ENCODE measurements around the gene PLCZ1.
"Not testable (repeated sequence)": the region's sequence is repeated elsewhere in the genome, so short reads cannot be mapped to it uniquely, and the experiment has no call there.

PLCZ1 gene

DNA sequence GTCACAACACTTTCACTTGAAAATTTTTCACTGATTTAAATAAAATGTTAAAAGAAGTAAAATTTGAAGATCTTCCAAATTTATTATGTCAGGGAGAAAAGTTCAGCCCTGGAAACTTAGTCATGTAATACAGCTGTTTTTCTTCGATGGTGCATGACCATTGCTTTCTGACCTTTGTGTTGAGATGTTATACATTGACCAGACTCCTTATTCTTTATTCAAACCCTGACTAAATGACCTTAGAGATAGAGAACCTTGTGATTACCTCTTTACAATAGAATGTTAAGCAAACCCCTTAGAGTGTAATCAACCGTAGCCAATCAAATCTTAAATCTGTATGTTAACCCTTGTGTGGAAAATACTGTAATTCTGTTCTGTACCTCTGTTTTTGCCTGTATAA is 34.5 kb downstream of the PLCZ1 start:
- in situ Hi-C loops (cut with MboI; ENCODE audit: low sequenced_read_pairs): no loop called here

DNA sequence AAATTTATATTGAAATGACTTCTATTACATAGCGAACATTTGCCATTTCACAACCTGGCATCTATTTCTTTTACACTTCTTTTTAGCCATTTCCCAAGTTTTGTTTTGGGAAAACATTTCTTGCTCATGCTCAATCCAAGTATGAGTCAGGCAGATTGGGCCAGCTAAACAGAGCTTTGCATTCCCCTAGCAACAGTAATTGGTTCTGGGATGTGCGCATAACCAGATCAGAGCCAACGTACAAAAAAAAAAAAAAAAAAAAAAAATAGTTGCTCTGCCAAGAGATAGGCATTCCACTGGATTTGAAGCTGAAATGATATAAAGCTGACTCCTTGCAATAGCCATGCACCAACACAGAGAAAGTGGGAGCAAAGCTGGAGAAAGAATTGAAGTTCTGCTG is 37.5 kb downstream of the PLCZ1 start:
- in situ Hi-C loops (cut with MboI; ENCODE audit: low sequenced_read_pairs): no loop called here

DNA sequence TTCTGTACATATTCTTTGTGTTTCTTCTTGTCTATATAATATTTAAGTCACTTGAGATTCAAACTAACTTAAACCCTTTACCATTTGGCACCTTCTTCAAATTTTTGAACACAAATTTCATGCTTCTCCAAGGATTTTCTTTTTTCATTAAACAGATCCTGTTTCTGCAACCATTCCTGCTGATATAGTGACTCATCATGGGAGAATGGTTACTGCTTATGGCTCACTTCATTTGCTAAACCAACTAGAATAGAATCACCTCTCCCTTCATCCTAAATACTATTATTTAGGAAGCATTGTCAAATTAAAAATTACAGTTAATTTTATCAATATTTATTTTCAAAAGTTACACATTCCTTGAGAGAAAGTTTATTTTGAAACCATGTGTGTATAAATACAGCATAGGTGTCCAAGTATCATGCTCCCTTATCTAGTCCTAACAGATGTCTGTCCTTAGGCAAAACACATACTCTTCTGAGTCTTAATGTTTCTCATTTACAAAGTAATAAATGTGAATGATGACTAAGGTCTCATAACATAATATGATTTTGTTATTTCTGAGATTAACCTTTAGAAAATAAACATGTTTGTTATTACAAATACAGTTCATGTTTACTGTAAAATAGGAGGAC is 40.7 kb downstream of the PLCZ1 start:
- in situ Hi-C loops (cut with MboI; ENCODE audit: low sequenced_read_pairs): no loop called here

DNA sequence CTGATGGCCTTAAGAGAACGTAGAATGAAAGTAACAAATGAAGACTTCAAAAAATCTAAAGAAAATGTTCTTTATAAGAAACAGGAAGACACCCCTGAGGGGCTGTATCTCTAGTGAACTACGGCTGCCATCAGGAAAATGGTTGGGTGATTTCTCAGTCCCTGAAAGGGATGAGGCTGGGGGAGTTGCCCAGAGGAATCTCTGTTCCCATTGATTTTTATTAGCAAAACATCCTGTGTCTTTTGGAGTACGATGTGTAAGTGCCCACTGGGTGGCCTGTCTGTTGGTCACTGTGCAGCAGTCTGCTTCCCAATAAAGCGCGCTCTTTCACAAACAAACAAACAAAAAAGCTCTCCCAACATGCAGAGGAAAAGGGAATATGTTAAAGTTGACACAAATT is 43.8 kb downstream of the PLCZ1 start:
- in situ Hi-C loops (cut with MboI; ENCODE audit: low sequenced_read_pairs): not testable (repeated sequence)

DNA sequence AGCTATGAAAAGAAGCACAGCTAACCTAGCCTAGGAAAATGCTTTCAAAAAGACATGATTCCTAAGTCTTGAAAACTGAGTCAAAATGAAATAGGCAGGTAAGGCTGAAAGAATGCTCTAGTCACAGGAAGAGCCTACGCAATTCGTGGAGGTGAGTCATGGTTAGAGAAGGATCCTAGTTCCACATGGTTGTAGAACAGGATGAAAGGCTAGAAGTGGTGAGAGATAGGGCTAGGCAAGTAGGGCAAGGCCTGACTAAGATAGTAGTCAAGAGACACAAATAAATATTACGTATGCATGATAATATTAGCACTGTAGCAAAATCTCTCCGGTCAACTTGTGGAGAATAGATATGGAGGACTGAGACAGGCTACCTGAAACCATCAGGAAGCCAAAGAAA is 47.2 kb downstream of the PLCZ1 start:
- in situ Hi-C loops (cut with MboI; ENCODE audit: low sequenced_read_pairs): no loop called here

DNA sequence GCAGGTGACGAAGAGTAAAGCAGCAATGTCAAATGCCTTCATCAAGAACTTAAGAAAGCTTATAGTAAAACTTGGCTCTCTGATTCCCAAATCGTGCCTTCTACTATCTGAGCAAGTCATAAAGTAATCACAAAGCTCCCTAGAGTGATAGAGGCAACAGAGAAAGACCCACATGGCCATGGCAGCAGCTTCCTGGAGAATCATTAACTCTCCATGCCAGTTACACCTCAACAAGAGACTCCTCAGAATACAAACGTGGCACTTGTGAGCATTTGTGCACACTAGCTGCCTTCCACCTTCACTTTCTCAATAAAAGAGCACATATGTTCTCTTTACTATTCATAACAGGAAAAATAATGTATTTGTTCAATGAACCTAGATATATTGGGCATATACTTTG is 48.0 kb downstream of the PLCZ1 start:
- in situ Hi-C loops (cut with MboI; ENCODE audit: low sequenced_read_pairs): no loop called here

DNA sequence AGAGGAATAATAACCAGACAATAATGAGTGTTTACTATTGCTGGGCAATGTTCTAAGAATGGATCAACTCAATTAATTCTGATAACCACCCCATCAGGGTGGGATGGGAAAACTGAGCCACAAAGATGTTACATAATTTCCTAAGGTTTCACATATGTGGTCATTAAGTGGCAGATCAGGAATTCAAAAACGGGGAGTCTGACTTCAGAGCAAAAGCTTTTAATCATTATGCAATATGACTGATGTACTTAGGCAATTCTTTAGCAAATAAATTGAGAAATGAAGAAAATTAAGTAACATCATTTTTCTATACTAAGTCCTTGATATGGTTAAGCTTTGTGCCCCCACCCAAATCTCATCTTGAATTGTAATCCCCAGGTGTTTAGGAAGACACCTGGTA is 53.4 kb downstream of the PLCZ1 start:
- in situ Hi-C loops (cut with MboI; ENCODE audit: low sequenced_read_pairs): no loop called here

DNA sequence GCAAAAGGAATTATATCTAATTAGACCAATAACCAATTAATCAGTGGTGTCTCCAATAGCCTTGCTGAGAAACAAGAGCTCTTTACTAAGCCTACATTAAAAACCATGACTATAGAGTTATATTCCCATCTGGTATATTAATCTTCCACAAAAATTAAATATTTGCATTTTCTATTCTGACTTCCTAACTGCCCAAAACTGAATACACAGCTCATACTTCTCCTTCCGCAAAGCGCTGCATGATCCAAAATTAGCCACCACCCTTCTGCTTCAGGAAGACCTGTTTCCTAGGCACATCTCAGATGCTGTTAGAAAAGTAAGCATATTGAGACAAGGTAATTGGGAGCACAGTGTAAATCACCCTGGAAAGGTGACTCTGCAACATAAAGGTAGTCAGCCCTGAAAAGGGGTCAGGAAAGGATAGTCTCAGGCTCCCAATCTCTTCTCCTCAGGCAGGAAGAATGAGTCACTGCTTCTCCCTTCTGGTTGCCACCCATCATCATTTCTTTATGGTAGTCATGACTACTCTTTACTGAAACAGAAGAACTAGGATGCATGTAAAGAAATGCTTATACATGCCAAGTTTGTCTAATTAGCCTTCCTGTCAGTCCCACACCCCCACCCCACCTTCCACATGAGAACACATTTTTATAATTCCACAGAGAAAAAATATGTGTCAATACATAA is 54.3 kb downstream of the PLCZ1 start:
- in situ Hi-C loops (cut with MboI; ENCODE audit: low sequenced_read_pairs): no loop called here

DNA sequence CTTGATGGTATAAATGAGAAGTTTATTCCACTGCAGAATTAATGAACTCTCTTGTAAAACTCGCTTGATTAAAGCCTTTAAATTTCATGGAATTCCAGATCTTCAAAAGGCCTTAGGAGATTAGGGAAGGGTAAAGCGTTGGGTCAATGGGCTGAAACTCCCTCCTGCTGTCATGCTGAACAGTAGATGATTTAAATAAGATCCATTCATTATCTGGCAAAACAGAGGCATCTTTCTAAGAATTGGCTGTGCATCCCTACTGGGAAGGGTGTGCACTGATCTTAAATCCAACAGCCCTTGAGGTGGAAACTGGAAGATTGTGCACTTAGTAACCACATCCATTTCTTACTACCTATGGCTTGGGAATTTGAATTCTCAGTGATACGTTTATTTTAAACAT is 56.0 kb downstream of the PLCZ1 start:
- in situ Hi-C loops (cut with MboI; ENCODE audit: low sequenced_read_pairs): no loop called here

DNA sequence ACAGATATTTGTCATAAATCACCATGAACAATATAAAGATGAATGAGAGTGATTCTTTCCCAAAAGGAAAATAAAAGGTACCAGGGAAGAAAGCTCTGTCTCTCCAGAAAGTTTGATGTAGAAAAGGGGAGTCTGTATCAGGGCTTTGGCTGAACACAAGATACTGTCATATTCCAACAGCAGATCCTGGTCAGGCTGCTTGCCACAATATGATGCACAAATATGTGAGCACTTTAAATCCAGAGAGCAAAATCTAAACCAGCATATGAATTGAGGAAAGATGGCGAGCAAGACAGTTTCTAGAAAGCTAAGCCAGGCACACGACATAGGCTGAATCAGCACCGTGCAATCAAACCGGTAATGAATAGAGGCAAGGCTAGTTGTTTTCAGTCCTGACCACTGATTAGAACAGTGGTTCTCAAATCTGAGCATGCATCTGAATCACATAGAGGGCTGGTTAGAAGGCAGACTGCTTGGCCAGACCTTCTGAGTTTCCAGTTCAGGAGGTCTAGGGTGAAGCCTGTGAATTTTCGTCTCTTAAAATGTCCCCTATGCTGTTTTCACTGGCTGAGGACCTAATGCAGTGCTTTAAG is 60.7 kb downstream of the PLCZ1 start:
- in situ Hi-C loops (cut with MboI; ENCODE audit: low sequenced_read_pairs): no loop called here

DNA sequence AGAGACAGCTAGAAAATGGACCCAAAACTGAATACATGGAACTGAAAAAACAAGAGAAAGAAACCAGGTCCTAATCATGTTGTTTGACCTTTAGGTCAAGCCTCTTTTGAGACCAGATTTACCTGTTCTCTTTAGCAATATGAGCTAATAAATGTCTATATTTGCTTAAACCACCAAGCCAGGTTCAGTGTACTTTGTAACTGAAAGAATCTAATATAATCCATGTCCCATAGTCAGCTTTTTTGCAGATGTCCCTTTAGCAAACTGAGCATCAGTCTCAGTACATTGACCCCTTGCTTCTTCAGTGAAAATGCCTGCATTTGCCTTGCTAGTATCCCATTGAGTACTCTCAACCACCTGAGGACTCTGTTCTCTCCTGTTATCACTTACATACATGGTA is 61.7 kb downstream of the PLCZ1 start:
- in situ Hi-C loops (cut with MboI; ENCODE audit: low sequenced_read_pairs): no loop called here

DNA sequence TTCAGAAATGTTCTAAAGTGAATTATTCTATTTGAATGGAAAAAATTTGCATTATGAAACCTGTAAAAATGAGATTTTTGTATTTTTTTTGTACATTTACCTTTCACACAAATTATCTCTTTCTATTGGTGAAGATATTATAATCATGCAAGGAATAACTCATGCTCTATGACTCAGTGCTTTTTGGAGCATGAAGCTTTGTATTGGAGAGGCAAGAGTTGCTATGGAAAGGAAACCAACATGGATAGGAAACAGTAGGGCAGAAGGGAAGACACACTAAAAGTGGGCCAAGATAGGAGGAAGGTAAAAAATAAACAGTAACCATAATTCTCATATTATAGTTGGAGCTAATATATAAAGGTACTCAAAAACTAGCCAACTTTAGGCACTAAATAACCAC is 79.0 kb downstream of the PLCZ1 start:
- in situ Hi-C loops (cut with MboI; ENCODE audit: low sequenced_read_pairs): no loop called here

DNA sequence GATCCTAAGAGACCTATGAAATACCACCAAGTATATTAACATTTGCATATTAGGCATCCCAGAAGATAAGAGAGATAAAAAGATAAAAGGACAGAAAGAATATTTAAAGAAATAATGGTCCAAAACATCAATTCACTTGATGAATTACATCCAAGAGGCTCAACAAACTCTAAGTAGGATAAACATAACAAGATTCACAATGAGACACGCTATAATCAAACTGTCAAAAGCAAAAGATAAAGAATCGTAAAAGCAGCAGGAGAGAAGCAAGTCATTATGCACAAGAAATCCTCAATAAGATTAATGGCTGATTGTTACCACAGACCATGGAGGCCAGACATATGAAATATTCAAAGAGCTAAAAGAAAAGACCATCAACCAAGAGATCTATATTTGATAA is 79.6 kb downstream of the PLCZ1 start:
- in situ Hi-C loops (cut with MboI; ENCODE audit: low sequenced_read_pairs): no loop called here

DNA sequence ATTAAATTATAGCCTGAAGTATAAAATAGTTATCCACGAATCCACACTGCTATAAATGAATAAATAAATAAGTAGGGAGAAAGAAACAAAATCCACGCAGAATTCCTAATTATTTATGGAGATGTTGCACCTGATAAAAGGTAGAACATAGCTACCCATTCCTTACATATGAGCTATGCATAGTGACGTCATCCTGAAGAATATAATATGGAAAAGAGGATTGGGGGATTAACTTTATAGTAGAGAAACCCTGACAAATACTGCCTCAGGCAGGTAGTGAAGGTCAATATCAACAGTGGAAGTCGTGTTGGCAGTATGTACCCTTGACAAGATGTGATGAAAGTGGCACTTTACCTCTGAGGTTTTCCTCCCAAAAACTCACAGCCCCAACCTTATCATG is 82.5 kb downstream of the PLCZ1 start:
- in situ Hi-C loops (cut with MboI; ENCODE audit: low sequenced_read_pairs): no loop called here

DNA sequence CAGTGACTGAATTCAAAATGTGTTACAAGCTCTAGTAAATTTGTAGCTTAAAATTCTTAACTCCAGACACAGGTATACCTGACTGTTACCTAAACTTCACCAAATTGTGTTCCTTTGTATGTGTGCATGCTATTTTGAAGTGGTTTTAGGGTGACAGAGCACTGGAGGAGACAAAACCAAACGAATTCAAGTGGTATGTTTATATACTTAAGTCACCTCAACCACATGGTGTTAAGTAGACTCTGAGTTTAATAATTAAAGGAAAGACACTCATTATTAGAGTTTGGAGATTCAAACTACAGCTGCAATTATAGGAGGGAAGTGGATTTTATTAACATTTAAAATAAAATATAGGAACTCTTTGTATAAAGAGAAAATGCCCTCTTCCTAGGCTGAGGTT is 84.3 kb downstream of the PLCZ1 start:
- in situ Hi-C loops (cut with MboI; ENCODE audit: low sequenced_read_pairs): no loop called here

DNA sequence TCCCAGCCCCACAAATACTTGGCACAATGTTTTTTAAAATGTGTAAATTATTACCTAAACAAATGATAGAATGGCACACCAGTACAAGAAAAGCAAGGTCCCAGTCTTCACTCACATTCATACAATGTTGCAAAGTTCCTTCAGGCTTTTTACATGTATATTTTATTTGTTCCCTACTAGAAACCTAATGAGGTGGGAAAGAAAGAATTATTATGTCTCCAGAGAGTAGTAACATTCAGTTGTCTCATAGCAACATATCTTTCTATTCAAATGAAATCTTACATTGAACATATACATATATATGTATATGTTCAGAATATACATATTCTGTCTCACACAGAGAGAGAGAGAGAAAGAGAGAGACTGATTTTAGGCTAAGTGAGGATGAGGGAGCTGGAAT is 85.2 kb downstream of the PLCZ1 start:
- in situ Hi-C loops (cut with MboI; ENCODE audit: low sequenced_read_pairs): no loop called here

DNA sequence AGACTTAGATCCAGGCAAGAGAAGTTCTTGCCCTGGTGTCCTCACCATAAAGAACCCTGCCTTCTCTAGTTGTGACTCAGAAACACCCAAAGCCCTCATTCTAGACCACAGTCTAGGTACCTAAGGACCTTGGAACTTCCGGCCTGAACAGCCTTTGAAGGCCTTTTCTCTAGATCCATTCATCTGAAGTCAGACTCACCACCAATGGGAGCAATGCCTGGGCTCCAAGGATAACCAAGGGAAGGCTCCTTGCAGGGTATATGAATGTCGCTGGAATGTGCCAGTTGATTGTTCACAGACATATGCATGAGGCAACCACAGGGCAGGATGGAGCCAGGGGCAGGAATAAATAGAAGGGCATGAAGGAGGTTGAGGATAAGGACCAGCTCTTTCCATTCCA is 86.3 kb downstream of the PLCZ1 start:
- in situ Hi-C loops (cut with MboI; ENCODE audit: low sequenced_read_pairs): no loop called here

DNA sequence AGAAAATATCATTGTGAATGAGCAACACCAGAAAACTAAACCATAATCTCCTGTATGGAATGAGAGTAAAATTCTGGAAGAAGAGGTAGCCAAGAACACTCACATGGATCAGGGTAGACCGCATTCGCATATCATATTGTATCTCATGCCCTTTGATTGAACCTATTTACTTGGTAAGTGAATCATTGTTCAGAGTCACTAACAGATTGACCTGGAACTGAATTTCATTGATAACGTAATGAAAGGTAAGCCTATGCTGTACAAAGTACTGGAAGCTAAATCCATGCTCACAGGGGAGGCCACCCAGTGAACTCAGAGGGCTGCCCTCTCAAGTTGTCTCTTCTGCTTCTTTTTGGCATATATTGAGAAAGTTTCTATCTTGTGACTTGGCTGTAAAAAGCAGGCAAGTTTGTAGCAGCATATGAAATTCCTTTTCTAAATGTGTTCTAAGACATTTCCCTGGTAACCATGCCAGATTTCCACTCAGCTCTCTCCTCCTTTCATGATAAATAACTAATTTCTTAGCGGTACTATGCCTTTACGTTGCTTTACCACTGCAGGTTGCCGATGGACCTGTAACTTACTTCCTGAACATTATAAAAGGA is 91.4 kb downstream of the PLCZ1 start:
- in situ Hi-C loops (cut with MboI; ENCODE audit: low sequenced_read_pairs): no loop called here

DNA sequence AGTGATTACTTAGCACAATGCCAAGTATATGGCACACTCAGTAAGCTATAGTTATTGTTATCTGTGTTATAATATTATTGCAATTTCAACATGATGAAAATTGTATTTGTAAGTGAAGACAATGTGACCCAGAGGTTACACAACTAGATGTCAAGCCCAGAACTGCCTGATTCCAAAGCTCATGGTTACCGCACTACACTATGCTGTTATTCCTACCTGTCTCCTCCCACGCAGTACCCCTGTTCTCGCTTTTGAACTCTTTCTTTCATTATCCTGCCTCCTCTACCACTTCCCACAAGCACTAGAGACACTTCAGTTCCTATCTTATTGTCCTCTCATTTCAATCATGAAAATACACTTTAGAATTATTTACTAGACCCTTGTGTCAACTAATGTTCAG is 93.2 kb downstream of the PLCZ1 start:
- in situ Hi-C loops (cut with MboI; ENCODE audit: low sequenced_read_pairs): no loop called here

DNA sequence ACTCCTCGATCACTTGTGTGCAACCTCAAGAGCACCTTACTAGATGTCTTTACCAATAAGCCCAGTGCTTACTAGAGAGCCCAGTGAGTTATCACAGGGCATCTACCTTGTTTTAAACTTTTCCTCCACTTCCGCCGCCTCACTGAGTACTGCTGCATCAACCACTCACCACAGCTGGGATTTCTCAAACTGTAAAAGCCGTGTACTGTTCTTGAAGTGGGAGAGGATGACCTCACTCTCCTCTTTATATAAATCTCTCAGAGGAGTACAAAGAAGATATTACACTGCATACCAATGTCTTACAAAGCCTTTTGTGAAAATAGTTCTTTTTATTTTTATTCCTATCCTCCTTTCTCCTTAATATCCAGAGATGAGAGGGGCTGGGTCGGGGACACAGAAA is 94.1 kb downstream of the PLCZ1 start:
- in situ Hi-C loops (cut with MboI; ENCODE audit: low sequenced_read_pairs): no loop called here

DNA sequence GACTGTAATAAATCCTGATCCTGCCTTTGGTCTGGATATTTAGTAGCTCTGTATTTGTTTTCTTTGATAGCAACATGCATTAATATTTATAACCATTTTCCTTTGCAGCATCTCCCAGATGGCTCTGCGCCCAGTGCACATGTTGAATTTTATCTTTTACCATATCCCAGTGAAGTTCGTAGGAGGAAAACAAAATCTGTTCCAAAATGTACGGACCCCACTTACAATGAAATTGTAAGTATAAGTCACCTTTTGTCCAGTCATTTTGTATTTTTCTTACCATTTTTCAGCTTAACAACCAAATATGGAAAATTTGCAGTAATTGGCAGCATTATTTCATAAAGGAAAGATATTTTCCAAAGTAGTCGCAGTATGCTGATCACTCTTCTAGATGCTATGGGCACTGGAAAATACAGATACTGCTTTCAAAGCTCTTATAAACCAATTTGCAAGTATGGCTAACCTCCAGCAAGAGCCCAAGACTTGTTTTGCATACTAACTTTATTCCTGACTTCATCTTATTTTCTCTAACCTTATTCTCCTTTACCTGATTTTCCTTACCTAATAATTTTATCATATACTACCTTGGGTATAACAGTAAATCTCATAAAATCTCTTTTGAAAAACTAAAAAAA is 97.4 kb downstream of the PLCZ1 start:
- in situ Hi-C loops (cut with MboI; ENCODE audit: low sequenced_read_pairs): no loop called here

DNA sequence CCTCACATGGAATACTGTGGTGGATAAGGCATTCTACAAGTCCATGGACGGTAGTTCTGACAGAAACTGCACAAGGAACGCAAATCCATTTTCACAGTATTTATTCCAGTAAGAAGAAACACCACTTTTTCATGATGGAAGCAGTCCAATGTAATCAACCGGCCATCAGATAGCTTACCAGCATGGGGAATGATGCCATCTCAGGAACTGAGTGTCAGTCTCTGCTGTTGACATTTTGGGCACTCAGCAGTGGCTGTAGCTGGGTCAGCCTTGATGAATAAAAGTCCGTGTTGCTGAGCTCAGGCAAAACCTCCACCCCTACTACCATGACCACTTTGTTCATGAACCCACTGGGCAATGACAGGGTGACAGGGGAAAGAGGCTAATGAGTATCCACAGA is 103.4 kb downstream of the PLCZ1 start:
- in situ Hi-C loops (cut with MboI; ENCODE audit: low sequenced_read_pairs): no loop called here

Measured in HL-60/S4 (cell line).